Measurements from ENCODE around the gene HS3ST5.

The HS3ST5 gene, protein sequence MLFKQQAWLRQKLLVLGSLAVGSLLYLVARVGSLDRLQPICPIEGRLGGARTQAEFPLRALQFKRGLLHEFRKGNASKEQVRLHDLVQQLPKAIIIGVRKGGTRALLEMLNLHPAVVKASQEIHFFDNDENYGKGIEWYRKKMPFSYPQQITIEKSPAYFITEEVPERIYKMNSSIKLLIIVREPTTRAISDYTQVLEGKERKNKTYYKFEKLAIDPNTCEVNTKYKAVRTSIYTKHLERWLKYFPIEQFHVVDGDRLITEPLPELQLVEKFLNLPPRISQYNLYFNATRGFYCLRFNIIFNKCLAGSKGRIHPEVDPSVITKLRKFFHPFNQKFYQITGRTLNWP

DNA sequence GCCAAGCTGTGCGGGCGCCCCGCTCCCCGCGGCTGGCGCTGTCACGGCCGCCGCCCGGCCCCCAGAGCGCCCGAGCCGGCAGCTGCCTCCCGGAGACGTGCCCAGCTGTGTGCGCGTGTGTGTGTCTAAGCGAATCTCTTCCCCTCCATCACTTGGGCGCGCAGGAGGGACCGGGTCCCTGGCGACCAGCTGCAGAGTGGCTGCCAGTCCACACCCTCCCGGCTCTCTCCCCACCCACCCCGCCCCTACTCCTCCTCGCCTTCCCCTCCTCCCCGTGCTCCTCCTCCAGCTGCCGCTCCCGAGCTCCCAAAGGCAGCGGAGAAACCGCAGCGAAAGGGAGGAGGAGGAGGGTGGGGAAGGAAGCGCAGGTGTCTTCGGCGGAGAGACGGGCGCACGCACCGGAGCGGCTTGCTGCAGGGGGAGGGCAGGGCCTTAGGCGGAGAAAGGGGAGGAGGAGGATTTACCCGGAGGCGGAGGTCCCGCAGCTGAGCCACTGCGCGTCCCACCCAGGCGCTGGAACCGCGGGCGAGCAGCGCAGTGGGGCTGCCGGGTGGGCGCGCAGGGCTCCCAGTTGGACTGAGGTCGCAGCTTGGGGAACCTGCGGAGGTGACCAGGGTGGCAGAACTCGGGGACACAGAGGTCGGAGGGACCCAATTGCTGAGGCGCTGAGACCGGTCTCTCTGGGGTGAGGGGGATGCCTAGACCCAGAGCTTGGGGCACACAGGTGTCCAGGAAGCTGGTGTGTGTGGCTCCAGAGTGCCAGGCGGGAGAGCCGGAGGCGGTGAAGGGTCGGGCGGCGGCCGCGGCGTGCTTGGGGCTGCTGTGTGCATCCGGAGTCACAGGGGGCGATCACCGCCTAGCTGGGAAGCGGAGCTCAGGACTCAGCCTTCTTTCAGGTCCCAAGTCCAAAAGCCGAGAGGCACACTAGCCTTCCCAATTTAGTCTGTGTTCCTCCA, at the start of gene HS3ST5:
TSS of gene HS3ST5 (minus strand) at position 198 of the 956 bp plus-strand sequence. CDS start 280,178 bp downstream, outside the sequence.
- no peak for DNase-seq (ENCODE audit: extremely low read depth in 1 of 2, low read depth in 1 of 2)

DNA sequence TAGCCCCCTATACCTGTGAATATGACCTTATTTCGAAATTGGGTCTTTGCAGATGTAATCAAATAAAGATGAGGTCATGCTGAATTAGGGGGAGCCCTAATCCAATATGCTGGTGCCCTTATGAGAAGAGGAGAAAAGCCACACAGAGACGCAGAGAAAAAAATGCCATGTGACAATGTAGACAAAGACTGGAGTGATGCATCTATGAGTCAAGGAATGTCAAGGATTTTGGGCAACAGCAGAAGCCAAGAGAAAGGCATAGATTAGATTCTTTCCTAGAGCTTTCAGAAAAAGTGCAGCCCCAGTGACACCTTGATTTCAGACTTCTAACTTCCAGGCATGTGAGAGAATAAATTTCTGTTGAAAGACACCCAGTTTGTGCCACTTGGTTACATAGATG, 47.4 kb upstream of the HS3ST5 start:
- no peak for DNase-seq (ENCODE audit: extremely low read depth in 1 of 2, low read depth in 1 of 2)

DNA sequence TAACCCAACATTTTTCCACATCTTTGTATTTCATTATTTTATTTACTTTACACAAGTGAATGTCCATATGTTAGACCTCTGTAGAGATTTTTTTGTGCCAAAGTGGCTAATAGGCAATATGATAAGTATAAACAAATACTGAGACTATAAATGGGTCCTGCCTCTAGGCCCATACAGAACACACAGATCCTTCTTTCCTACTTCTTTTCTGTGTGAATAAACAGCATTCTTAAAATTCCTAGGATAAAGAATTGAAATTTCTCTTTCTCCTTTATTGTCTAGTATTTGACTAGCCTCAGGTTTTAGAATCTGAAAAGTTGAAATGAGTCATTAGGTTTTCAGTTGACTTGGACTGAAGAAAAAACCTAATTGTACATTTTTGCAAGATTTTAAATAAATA, 46.3 kb upstream of the HS3ST5 start:
- DNase-seq (ENCODE audit: extremely low read depth in 1 of 2, low read depth in 1 of 2) = no peak

DNA sequence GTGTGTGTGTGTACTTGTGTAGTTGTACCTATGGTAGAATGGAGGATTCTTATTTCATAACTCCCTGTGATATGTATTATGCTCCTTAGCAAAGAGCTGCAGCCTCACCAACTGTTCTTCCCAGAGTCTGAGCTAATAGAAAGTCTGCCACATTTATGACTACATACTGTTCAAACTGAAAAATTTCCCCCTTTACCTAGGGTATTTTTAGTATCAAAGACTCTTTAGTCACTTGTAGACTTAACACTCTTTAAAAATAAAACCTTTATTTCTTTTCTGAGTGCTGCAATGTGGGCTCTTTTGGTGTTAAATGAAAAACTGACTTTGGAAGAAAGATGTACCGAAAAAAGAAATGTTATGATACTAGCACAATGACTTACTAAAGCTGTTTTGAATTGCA, 39.6 kb upstream of the HS3ST5 start:
- no peak for DNase-seq (ENCODE audit: extremely low read depth in 1 of 2, low read depth in 1 of 2)

DNA sequence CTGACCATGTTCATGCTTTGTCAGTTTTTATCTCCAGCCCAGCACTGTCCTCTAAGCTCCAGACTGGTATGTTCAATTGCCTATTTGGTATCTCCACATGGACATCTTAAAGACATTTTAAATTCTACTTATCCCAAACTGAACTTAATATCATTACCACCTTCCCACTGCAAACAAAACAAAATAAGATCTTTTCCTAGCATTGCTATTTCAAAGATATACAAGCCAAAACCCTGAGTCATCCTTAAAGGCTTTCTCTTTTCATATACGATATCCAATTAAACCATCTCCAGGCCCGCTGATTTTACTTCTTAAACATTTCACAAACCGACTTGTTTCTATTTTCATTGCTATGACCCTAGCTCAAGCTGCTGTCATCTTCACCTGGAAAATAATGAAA, 35.1 kb upstream of the HS3ST5 start:
- no peak for DNase-seq (ENCODE audit: extremely low read depth in 1 of 2, low read depth in 1 of 2)

DNA sequence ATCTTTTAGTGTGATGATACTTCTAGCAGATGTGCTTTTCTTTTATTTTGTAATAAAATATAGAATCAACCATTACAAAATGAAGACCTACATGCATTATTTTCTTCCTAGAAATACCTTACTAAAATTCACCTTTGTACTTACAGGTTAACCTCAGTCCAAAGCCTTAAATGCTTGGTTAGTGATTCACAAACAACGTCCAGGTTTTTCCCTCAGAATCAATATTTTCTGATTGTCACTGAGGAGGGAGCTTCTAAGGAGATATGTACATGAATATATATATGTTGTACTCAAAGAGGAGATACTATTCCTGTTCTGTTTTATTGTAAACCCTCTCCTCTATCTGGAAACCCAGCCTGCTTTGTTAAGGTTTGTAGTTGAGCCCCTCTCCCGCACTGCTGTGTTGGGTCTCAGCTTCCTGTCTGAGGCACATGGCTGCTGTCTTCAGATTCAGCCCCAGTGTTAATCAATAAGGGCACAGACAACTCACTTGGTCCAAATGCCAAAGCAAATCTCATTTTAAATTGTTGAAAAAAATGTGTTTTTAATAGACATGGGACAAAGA, 33.9 kb upstream of the HS3ST5 start:
- no peak for DNase-seq (ENCODE audit: extremely low read depth in 1 of 2, low read depth in 1 of 2)

DNA sequence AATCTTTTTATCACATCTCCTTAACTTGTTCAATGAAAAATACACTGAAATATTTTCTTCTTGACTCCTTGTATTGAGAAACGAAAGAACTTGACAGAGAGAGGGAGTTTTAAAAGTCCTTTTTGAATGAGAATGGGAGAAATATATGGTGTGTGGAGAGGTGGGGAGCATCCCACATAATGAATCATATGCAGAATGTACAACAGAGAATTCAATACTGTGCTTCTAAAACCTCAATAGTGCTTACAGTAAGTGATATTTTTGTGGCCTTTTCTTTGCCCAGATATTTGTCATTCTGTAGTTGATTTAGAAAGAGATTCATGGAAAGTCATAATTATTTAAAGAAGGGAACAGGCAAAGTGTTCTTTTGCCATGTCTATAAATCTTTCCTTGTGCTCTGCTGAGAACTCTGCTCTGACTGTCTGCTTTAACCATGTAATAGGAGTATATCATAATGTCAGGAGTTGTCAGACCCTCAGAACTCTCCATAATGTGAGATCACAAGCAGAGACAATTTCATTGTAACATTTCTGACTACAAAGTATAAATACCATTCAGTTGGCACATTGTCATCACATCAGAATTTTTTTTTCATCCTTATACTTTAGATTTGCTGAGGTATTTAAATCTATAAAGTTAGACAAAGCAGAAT, 32.8 kb upstream of the HS3ST5 start:
- DNase-seq (ENCODE audit: extremely low read depth in 1 of 2, low read depth in 1 of 2) = no peak

DNA sequence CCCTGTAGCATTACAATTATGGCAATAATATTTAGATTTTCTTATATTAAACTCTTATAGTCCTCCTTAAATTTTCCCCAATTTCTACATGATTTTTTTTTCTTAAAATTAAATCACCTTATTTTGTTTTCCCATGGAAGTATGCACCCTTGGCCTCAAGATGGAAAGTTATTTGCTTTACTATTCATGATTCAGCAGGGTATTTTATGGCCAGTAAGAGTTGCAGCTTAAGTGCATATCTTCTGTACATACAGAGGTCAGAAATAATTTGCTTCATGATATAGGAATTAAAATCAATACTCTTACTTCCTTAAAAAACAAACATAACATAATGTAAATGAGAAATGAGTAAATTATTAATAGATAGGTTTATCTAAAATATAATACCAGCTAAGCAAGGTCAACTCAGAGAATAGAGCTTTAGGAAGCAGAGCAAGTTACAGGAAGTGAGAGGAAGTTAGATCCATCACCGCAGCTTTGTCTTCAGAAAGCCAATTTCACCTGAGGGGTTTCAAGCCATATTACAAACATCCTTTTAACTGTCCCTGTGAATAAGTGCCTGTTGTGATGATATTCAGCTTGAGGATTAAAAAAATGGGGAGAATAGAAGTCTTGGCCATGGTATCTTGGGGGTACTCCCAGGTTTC, 24.6 kb upstream of the HS3ST5 start:
- no peak for DNase-seq (ENCODE audit: extremely low read depth in 1 of 2, low read depth in 1 of 2)

DNA sequence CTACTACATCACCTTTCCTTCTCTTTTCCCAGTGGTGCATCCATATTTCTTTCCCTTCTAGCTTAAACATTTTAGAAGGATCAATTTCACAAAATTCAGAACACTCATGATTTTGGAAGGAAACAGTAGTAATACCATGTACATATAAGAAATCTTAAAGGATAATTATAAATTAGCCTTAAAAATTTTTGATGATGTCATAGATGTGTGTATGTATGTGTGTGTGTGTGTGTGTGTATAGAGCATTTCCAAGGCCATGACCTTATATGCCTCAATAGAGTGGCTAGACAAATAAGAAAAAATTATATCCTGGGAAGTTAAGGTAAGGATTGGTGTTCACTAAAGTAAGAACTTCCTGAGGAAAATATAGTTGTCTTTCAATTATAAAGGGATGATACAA, 24.1 kb upstream of the HS3ST5 start:
- no peak for DNase-seq (ENCODE audit: extremely low read depth in 1 of 2, low read depth in 1 of 2)

DNA sequence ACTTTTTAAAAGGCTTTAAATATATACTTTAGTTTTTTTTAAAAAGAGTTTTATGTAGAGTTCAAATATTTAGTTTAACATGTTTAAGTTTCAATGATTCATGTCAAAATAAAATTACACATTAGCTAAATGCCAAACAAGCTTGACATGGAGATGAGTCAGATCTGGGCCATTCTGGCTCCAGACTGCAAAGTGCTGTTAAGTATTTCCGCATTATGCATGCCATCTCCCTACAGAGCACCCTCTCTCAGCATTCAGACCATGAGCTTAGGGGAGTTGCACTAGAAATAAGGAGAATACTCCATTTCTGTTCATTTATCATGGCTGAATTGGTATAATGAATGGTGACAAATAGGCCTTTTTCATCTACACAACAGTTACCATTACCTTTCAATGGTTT, 21.5 kb upstream of the HS3ST5 start:
- no peak for DNase-seq (ENCODE audit: extremely low read depth in 1 of 2, low read depth in 1 of 2)

DNA sequence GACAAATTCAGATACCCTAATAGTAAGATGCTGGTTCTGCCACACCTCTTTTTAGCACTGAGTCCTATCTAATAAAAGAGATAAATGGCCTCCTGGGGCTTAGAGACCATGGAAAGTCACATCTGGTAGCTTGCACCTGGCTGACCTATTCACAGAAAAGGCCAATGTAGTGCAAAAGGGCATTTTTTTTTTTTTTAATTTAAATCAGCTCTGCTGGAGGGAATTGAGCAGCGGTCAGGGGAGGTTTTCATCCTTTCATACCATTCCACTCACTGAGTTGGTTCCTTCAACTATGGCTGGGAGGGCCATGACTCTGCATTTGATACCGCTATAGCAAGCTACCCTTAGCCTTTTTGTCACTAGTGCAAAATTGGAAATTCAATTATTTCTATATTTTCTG, 20.1 kb upstream of the HS3ST5 start:
- DNase-seq (ENCODE audit: extremely low read depth in 1 of 2, low read depth in 1 of 2) = no peak

DNA sequence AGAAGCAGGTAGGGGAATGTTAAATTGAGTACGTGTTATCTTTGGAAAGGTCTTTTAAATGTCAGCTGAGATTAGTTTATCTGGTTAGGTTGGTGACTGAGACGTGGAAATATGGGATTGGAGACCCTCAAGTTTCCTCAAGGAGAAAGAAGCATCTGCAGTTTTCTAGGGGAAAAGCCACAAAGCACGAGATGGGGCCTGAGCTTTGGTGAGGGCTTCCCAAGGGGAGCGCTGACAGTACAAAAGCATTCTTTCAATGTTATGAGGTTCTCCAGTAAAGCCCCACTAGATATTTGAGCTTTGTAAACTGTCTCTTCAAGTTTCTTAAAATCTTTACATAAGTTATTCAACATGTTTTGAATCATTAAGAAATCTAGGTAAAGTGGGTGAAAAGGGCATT, 19.6 kb upstream of the HS3ST5 start:
- DNase-seq (ENCODE audit: extremely low read depth in 1 of 2, low read depth in 1 of 2) = no peak

DNA sequence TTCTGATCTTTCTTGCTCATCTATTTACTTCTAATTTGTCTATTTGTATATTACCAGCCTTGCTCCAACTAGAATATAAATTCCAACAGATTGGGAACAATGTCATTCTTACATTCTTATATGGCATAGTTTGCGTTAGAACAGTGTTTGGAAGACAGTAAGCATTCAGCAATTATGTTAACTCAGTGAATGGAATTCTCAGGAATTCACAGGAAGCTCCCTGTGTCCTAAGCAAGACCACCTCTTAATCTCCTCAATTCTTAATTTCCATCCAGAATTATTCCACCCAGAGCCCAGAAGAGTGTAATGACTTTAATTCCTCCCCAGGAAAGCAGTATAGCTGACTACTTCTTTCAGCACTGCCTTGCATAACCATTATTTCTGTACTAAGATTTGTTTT, 18.2 kb upstream of the HS3ST5 start:
- no peak for DNase-seq (ENCODE audit: extremely low read depth in 1 of 2, low read depth in 1 of 2)

DNA sequence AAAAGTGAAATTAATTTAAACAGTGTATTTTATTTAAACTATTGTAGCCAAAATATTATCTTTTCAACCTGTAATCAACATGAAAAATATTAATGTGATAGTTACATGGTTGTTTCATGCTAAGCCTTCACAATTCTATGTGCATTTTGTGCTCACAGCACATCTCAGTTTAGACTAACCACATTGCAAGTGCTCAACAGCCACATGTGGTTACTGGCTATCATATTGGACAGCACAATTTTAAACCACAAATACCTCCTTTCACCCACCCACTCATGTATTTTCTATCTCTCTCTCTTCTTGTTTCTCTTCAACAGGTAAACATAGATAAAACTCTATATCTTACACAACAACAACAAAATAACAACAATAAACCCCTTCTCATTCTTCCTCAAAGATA, 12.5 kb upstream of the HS3ST5 start:
- no peak for DNase-seq (ENCODE audit: extremely low read depth in 1 of 2, low read depth in 1 of 2)

DNA sequence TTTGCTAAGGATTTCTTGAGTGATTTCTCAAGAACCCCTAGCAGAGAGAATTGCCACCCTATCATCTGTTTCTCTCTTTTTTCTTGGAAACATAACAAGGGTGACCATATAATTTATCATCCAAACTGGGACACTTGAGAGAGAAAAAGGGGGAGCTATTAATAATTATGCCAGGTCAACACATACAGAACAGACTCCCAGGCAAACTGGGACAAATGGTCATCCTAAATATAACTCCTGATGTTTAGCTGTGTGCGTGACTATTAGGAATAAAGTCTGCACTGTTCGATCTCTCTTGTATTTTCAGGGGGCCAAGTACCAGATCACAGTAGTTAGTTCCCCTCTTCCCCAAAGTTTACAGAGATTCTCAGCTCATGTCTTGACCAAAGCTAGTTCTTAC, 11.7 kb upstream of the HS3ST5 start:
- DNase-seq (ENCODE audit: extremely low read depth in 1 of 2, low read depth in 1 of 2) = no peak

DNA sequence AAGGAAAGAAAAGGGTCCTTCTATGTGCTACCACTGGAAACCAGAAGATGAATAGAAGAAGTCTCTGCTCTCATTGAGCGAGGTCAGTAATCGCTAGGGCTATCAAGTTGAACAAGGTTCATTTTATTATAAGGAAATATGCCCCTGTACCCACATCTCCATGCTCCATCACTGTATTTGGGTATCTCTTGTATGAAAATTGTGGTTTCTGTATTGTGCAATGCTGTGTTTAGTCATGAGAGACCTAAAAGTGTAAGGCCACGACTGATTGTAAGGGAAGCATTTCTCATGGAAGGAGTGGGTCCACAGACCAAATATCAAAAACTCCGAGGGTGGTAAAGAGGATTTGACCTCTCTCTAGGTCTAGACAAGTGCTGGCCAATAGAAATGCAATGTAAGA, 3.6 kb upstream of the HS3ST5 start:
- DNase-seq (ENCODE audit: extremely low read depth in 1 of 2, low read depth in 1 of 2) = no peak

DNA sequence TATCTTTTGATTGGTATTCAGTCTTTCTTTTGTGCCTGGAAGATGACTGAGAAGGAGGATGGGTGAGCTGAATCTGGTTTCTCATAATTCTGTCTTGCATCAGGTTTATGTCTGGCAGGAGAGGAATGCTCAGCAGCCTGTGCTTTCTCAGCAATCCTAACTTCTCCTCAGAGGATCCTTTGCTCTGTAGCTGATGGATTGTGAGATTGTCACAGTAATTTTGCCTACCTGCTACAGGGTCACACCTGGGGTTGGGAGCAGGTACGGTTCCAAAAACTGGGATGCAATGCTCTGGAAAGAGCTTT, 2.1 kb upstream of the HS3ST5 start:
- DNase-seq (ENCODE audit: extremely low read depth in 1 of 2, low read depth in 1 of 2) = no peak

DNA sequence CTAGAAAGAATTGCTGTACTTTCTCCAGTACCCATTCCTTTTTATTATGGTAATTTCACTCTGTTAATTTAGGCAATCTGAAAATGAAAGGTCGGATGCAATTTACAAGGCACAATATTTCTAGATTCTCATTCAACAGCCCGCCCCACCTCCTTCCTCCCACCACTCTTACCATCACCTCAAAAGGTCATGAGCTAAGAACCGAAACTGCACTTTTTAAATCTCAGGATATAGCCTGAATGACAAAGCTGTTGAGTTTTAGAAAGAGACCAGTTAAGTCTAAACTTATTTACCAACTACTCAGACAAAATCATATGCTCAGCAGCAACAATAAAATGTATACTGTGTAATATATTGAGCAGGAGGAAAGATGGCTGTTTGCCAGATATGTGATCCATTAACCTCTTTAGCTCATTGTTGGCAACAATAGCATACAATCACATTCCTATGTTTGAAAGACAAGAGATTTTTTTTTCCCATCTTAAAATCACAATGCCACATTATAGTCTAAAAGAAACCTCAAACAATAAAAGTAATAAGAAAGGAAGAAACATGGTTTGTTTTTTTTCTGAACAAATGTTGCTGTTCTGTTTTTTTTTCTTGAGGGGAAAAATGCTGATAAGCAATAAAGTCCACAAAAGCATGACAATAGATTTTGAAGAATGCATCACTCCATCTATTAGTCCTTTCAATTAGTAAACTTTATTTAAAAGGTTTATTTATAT, 1.6 kb upstream of the HS3ST5 start:
- DNase-seq (ENCODE audit: extremely low read depth in 1 of 2, low read depth in 1 of 2) = no peak

DNA sequence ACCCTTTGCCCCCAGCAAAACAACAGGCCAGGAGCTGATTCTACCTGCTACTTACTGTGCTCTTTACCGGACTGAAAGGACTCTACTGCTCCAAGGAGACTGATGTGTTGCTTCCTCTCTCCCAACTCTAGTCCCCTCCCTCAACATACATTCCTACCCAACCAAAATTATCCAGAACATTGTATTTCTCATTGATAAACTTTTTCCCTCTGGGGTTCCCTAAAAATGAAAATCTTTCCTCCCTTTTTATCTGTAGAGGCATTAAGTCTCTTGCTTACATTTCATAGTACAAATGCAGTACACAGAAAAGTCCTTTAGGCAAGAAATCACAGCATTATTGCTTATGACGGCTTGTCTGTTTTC, 940 bp upstream of the HS3ST5 start:
- DNase-seq (ENCODE audit: extremely low read depth in 1 of 2, low read depth in 1 of 2) = no peak

DNA sequence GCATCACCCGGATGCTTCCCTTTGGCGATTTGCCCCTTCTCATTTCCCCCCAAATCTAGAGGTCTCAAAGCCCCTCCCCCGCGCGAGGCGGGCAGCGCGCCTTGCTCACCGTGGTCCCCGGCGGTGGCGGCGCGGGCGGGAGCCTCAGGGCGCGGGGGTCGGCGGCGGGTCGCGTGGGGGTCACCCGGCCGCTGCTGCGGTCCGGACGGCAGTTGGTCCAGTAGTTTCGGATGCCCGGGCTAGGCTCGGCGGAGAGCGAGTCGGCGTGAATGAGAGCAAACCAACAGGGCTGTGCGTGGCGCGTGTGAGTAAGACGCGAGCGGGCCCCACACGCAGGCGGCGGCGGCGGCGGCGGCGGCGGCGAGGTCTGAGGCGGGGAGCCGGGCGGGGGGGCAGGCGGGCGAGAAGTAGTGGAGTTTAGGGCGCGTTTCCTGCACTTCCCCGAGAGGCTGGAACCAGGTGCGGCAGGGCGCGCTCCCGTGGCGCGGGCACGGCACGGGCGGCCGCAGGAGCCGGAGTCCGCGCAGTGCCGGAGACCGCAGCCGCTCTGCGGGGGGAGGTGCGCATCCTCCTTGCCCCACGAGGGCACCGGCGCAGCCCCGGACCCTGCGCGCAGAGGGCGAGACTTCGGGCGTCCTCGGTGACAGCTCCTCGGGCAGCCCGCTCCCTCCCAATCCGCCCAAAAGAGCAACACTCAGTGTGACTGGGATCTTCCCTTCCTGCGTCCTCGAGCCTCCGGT, 567 bp downstream of the HS3ST5 start:
- DNase-seq (ENCODE audit: extremely low read depth in 1 of 2, low read depth in 1 of 2) = no peak
